ENCODE data around the gene MRPL21. TPM values are rescaled to one million over a fixed set of nuclear protein-coding genes. Genes with fewer than 3 reads are reported as not detected.
"Not testable (repeated sequence)": the region's sequence is repeated elsewhere in the genome, so short reads cannot be mapped to it uniquely, and the experiment has no call there.

The MRPL21 gene
- total RNA-seq, 4 donors from 2014 or later: 27.4 to 49.5 (median 38.1) TPM

DNA sequence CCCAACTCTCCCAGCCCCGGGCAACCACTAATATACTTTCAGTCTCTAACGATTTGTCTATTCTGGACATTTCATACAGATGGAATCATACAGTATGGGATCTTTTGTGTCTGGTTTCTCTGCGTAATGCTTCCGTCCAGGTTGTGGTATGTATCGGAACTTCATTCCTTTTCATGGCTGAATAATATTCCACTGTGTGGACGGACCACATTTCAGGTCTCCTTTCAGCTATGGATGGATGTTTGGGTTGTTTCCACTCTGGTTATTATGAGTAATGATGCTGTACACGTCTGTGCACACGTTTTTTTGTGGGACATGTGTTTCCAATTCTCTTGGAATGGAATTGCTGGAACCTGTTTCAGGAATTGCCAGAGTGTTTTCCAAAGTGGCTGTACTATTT is 44.5 kb downstream of the MRPL21 start:
- Histone ChIP-seq H3K4me3 (no peak overlapping the region), H3K4me1 (peaks cover 6 to 32% (median 10%) of the 10 kb centered on the region in 4 donors), H3K36me3 (no peaks in the 10 kb centered on the region), H3K27me3 (no peaks in the 10 kb centered on the region), H3K9me3 (peaks cover 0 to 7% (median 0%) of the 10 kb centered on the region in 4 donors), H3K27ac (no peak overlapping the region)
- TF ChIP-seq, protein P1, sequence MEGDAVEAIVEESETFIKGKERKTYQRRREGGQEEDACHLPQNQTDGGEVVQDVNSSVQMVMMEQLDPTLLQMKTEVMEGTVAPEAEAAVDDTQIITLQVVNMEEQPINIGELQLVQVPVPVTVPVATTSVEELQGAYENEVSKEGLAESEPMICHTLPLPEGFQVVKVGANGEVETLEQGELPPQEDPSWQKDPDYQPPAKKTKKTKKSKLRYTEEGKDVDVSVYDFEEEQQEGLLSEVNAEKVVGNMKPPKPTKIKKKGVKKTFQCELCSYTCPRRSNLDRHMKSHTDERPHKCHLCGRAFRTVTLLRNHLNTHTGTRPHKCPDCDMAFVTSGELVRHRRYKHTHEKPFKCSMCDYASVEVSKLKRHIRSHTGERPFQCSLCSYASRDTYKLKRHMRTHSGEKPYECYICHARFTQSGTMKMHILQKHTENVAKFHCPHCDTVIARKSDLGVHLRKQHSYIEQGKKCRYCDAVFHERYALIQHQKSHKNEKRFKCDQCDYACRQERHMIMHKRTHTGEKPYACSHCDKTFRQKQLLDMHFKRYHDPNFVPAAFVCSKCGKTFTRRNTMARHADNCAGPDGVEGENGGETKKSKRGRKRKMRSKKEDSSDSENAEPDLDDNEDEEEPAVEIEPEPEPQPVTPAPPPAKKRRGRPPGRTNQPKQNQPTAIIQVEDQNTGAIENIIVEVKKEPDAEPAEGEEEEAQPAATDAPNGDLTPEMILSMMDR (IDR thresholded peaks at IDR 0.05): no peak
- DNase-seq: no peak

DNA sequence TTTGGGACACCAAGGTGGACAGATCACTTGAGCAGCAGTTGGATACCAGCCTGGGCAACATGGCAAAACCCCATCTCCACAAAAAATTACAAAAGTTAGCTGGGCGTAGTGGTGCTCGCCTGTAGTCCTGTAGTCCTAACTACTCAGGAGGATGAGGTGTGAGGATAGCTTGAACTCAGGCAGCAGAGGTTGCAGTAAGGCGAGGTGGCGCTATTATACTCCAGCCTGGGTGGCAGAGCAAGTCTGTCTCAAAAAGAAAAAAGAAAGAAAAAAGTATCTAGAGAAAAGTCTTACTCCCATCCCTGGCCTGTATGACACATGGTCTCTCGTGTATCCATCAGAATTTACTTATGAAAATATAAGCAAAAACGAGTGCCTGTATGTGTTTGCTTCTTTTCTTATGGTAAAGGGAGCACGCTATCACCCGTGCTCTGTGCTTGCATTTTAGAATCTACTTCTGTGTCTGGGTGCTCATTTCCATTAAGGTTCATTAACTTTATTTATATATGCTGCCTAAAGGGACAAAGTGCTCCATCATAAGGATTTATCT is 46.5 kb downstream of the MRPL21 start:
- Histone ChIP-seq H3K9me3 (no peaks in the 10 kb centered on the region), H3K4me3 (no peak overlapping the region), H3K4me1 (peaks cover 6 to 33% (median 10%) of the 10 kb centered on the region in 4 donors), H3K36me3 (no peaks in the 10 kb centered on the region), H3K27ac (peak overlapping the region in 3 of 4 donors; percentile 2 to 89 (median 79)), H3K27me3 (no peaks in the 10 kb centered on the region)
- TF ChIP-seq, protein P1 (IDR thresholded peaks at IDR 0.05): no peak
- peak in 1 of 2 donors; percentile 54 for TF ChIP-seq POLR2A (IDR thresholded peaks at IDR 0.05)
- DNase-seq: no peak

- not testable (repeated sequence) for DNase-seq
These were observed 47.1 kb downstream of the MRPL21 start for GRCh38 chr11:68856425-68857030.

GRCh38 chr11:68855205-68855981 is 48.2 kb downstream of the MRPL21 start:
- Histone ChIP-seq H3K27ac (peak overlapping the region in 3 of 4 donors; percentile 0 to 83 (median 54)), H3K27me3 (no peaks in the 10 kb centered on the region), H3K4me3 (peak overlapping the region; percentile 25 to 56 (median 50)), H3K9me3 (no peaks in the 10 kb centered on the region), H3K4me1 (peaks cover 6 to 33% (median 10%) of the 10 kb centered on the region in 4 donors), H3K36me3 (no peaks in the 10 kb centered on the region)
- no peak for TF ChIP-seq POLR2A (IDR thresholded peaks at IDR 0.05)
- TF ChIP-seq, protein P1 (IDR thresholded peaks at IDR 0.05): peak in 2 of 6 experiments; percentile 19 to 36
- DNase-seq: peak in 1 of 3 donors; percentile 75

More at GRCh38 chr11:68856425-68857030, 47.1 kb downstream of the MRPL21 start:
- not testable (repeated sequence) for H3K4me3 ChIP-seq, H3K9me3 ChIP-seq, H3K27me3 ChIP-seq, H3K36me3 ChIP-seq
- peaks cover 6 to 33% (median 10%) of the 10 kb centered on the region in 4 donors for H3K4me1 ChIP-seq
- H3K27ac ChIP-seq: peak overlapping the region in 3 of 4 donors; percentile 2 to 89 (median 79)

DNA sequence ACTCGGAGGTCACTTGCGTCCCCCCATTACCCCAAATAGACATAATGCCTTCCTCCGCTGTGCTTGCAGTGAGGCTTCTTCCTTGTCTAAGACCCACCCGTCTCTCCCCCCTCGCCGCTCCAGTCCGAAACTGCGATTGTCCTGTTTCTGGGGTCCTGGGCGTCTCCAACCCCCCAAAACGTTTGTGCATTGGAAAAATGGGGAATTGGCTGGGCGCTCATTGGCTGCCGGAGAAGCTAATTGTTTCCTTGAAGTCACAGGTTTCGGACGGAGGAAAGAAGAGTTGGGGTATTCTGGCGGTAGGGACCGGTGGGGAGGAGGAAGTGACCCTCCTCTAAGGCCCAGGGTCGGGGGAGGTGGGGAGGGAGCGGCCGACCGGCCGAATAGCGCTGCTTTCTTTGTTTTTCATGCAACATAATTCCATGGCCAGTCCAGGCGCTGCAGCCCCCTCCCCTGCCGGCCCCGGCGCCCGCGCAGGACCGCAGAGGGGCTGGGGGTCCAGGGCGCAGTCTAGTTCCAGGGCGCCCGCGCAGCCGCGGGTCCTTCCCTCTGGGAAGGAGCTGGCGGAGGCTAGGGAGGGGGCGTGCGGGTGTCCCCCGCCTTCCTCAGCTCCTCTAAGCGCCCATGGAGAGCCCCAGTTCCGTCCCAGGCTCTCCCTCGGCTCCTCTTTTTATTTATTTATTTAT is 49.2 kb downstream of the MRPL21 start:
- TF ChIP-seq POLR2A (IDR thresholded peaks at IDR 0.05): no peak
- TF ChIP-seq, protein P1 (IDR thresholded peaks at IDR 0.05): no peak

More for the DNA sequence above, 49.2 kb downstream of the MRPL21 start:
- Histone ChIP-seq H3K27me3 (no peaks in the 10 kb centered on the region), H3K4me1 (peaks cover 6 to 33% (median 10%) of the 10 kb centered on the region in 4 donors), H3K4me3 (peak overlapping the region in 3 of 4 donors; percentile 25 to 56 (median 56)), H3K9me3 (no peaks in the 10 kb centered on the region), H3K36me3 (no peaks in the 10 kb centered on the region), H3K27ac (no peak overlapping the region)
- DNase-seq: no peak

Data from Peyer's patch (tissue), 4 donors.